ENCODE results near the gene FAS.

- TF ChIP-seq EP300 (IDR thresholded peaks at IDR 0.05; ENCODE audit: borderline replicate concordance) (no peak), CEBPB (IDR thresholded peaks at IDR 0.05) (no peak), TAF1 (IDR thresholded peaks at IDR 0.05; ENCODE audit: low read depth) (no peak), YY1 (IDR thresholded peaks at IDR 0.05; ENCODE audit: low read depth) (no peak), MAX (IDR thresholded peaks at IDR 0.05) (no peak), REST (IDR thresholded peaks at IDR 0.05; ENCODE audit: low read depth) (no peak), TEAD4 (IDR thresholded peaks at IDR 0.05) (no peak), EGR1 (IDR thresholded peaks at IDR 0.05) (no peak), RAD21 (IDR thresholded peaks at IDR 0.05; ENCODE audit: low read depth) (no peak), CREB1 (IDR thresholded peaks at IDR 0.05; ENCODE audit: low read depth) (no peak)
Measured at GRCh38 chr10:89042562-89042961, 52.0 kb downstream of the FAS start.
